Activated B cell treated with CpG ODN at 0.5 μM for 24 hours (primary cell): ENCODE results near the gene ANKRD44. TPM values are rescaled to one million over a fixed set of nuclear protein-coding genes. Genes with fewer than 3 reads are reported as not detected.

Source experiments
- ATAC-seq: fragments of 200-7000 bp; cut with Tn5 transposase; one replicate; pipeline ENCODE4 v1.10.0; 2021; ENCODE audit warnings: low read depth, mild to moderate bottlenecking, moderate library complexity
- CTCF ChIA-PET: fragments of 350-600 bp; sonication (Branson Sonifier 250); formaldehyde crosslinking; loops from one replicate; lab custom pipeline; 2021; ENCODE audit warnings: antibody characterized with exemption; lab: Charles Lee
- POLR2A ChIA-PET: fragments of 350-600 bp; sonication (Branson Sonifier 250); formaldehyde crosslinking; loops from one replicate; lab custom pipeline; 2021; ENCODE audit warnings: antibody characterized with exemption; lab: Charles Lee
- DNase-seq: peaks from one replicate; pipeline ENCODE4 v3.0.0; 2022
- H3K27ac Mint-ChIP-seq: one replicate; pipeline ENCODE4 v1.8.0; 2020; ENCODE audit warnings: mixed read lengths
- H3K27me3 Mint-ChIP-seq: one replicate; pipeline ENCODE4 v1.8.0; 2021; ENCODE audit warnings: mixed read lengths
- H3K36me3 Mint-ChIP-seq: one replicate; pipeline ENCODE4 v1.8.0; 2021; ENCODE audit warnings: low read depth, mixed read lengths
- H3K4me1 Mint-ChIP-seq: one replicate; pipeline ENCODE4 v1.8.0; 2021; ENCODE audit warnings: mixed read lengths
- H3K4me3 Mint-ChIP-seq: one replicate; pipeline ENCODE4 v1.8.0; 2020; ENCODE audit warnings: mild to moderate bottlenecking, mixed read lengths
- H3K9me3 Mint-ChIP-seq: one replicate; pipeline ENCODE4 v1.8.0; 2020; ENCODE audit warnings: mixed read lengths
- CTCF ChIP-seq: fragments of 200-600 bp; IDR thresholded peaks from one replicate; pipeline ENCODE4 v1.8.0; 2022; ENCODE audit warnings: antibody characterized with exemption, mild to moderate bottlenecking
- intact Hi-C: fragments of 100-400 bp; cut with micrococcal nuclease; formaldehyde crosslinking; loops from one replicate; pipeline ENCODE4 v1.15.1; 2024
- total RNA-seq: library from RNA; stranded (reverse); gene quantifications from 2 replicates; pipeline ENCODE4 v1.2.3, GENCODE V29; 2022

ANKRD44 gene
- total RNA-seq, 1 donor from 2014 or later = 185 TPM

- intact Hi-C loops = loop anchor here (1.0 to 5.0 kb wide), 11 partner anchors 7 to 975 kb away; partner anchors contain the start of genes ANKRD44 and COQ10B
These were observed 157.9 kb downstream of the ANKRD44 start for GRCh38 chr2:197152451-197153228.

GRCh38 chr2:197149546-197149945, 161.0 kb downstream of the ANKRD44 start:
- DNase-seq (no peak), ATAC-seq (no peak)
- Mint-ChIP-seq H3K27ac (peak overlapping the region; percentile 97), H3K9me3 (peaks cover 1% of the 10 kb centered on the region), H3K4me1 (peaks cover 94% of the 10 kb centered on the region), H3K27me3 (no peaks in the 10 kb centered on the region), H3K36me3 (peaks cover 15% of the 10 kb centered on the region), H3K4me3 (peak overlapping the region; percentile 13)
- CTCF ChIA-PET = interaction anchor here (1.5 to 1.7 kb wide), 2 partner anchors 19 to 36 kb away, joined by 5 to 6 read pairs; no protein-coding TSS in a partner anchor
- intact Hi-C loops = loop anchor here (10.0 kb wide), 1 partner anchor 1495 kb away; the partner anchor contains the start of gene SLC39A10
- POLR2A ChIA-PET = interaction anchor here (0.6 to 4.0 kb wide), 3 partner anchors 12 to 48 kb away, joined by 4 to 34 read pairs (median 5); no protein-coding TSS in a partner anchor
- no peak for TF ChIP-seq CTCF

More at GRCh38 chr2:197152451-197153228, 157.9 kb downstream of the ANKRD44 start:
- peaks cover 97% of the 10 kb centered on the region for H3K4me1 Mint-ChIP-seq
- H3K27ac Mint-ChIP-seq = peak overlapping the region; percentile 97
- no peak for TF ChIP-seq CTCF
- peaks cover 20% of the 10 kb centered on the region for H3K36me3 Mint-ChIP-seq
- ChIA-PET CTCF (interaction anchor here (0.7 to 2.7 kb wide), 18 partner anchors 9 to 206 kb away, joined by 3 to 28 read pairs (median 5); no protein-coding TSS in a partner anchor), POLR2A (interaction anchor here (0.6 to 4.0 kb wide), 19 partner anchors 9 to 1592 kb away, joined by 3 to 34 read pairs (median 7); partner anchors contain the start of gene ANKRD44)
- ATAC-seq (peak; percentile 84), DNase-seq (no peak)
- peaks cover 3% of the 10 kb centered on the region for H3K9me3 Mint-ChIP-seq
- H3K4me3 Mint-ChIP-seq = peak overlapping the region; percentile 79
- no peaks in the 10 kb centered on the region for H3K27me3 Mint-ChIP-seq

DNA sequence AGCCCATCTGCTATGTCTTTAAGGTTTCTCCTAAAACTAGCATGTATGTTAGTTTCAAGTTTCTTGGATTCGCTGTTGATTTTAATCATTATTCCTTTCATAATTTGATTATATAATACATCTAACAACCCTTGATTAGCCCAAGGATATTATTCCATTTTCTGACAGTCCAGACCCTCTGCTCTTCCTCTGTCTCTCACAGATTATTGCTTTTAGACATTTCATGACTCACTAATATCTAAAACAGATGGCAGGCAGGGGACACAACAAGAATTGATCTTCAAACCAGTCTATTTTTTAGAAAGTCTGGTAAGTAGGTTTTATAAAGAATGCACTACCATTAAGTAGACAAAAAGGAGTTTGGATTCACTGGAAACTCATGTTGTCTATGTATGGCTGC, 162.2 kb downstream of the ANKRD44 start:
- CTCF ChIA-PET = interaction anchor here (1.7 kb wide), 1 partner anchor 35 kb away, joined by 6 read pairs; no protein-coding TSS in a partner anchor
- H3K27ac Mint-ChIP-seq = peak overlapping the region; percentile 97
- TF ChIP-seq CTCF = no peak

DNA sequence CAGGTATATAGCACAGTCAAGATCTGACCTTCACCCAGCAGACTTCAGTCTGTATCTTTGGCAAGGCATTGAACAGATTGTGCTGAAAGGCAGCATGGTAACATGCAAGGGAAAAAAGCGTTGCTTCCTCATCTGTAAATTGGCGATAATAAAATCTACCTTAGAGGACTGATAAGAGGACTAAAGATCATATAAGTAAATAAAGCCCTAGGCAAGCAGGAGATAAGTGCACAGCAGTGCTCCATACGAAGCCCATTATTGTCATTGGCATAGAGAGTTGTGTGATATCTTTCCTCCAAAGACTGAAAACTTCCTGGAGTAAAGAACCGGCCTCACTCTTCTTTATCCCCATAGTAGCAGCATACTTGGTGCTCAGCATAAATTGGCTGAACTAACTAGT, 162.6 kb downstream of the ANKRD44 start:
- Mint-ChIP-seq H3K27ac (peak overlapping the region; percentile 97), H3K4me3 (no peak overlapping the region), H3K9me3 (peaks cover 1% of the 10 kb centered on the region), H3K27me3 (no peaks in the 10 kb centered on the region), H3K36me3 (peaks cover 15% of the 10 kb centered on the region), H3K4me1 (peaks cover 91% of the 10 kb centered on the region)
- ChIA-PET POLR2A (interaction anchor here (0.6 kb wide), 1 partner anchor 12 kb away, joined by 4 read pairs; no protein-coding TSS in a partner anchor), CTCF (no interaction called here)
- TF ChIP-seq CTCF = no peak
- intact Hi-C loops = loop anchor here (10.0 kb wide), 1 partner anchor 1493 kb away; the partner anchor contains the start of gene SLC39A10
- DNase-seq (no peak), ATAC-seq (no peak)

More for the DNA sequence above, 162.2 kb downstream of the ANKRD44 start:
- Mint-ChIP-seq H3K4me1 (peaks cover 95% of the 10 kb centered on the region), H3K36me3 (peaks cover 15% of the 10 kb centered on the region), H3K9me3 (peaks cover 1% of the 10 kb centered on the region), H3K27me3 (no peaks in the 10 kb centered on the region), H3K4me3 (no peak overlapping the region)
- ATAC-seq (no peak), DNase-seq (no peak)
- POLR2A ChIA-PET = interaction anchor here (0.8 kb wide), 1 partner anchor 8 kb away, joined by 4 read pairs; no protein-coding TSS in a partner anchor
- intact Hi-C loops = loop anchor here (10.0 kb wide), 1 partner anchor 1494 kb away; the partner anchor contains the start of gene SLC39A10
